Measurements from ENCODE around the gene DDI2. TPM values are rescaled to one million over a fixed set of nuclear protein-coding genes. Genes with fewer than 3 reads are reported as not detected.

Gene DDI2
- total RNA-seq, 2 experiments from 2014 or later = 23.5 to 40.8 TPM

DNA sequence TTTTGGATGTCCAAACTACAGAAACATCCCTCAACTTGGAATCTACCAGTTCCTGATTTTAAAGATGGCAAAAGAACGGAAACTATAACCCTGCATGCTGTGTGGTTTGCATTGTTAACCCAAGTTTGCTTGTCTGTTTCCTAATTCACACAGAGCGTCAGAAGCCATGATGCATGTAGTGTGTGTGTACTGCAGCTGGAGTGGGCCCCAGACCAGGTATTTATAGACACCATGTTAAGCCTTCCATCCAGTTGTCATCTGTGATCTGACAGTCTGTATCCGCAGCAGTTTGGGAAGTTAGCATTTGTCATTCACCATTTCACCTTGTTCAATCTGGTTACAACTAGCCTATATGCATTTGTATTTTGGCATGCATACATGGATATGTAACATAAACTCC lies 39.2 kb downstream of the DDI2 start:
- Histone ChIP-seq H3K4me1 (ENCODE audit: insufficient read depth, low read length, poor library complexity, severe bottlenecking) (no peaks in the 10 kb centered on the region), H4K20me1 (ENCODE audit: insufficient read depth, low read length) (no peaks in the 10 kb centered on the region), H3K4me3 (ENCODE audit: low read depth, low read length, poor library complexity, severe bottlenecking) (no peak overlapping the region), H3K9me2 (ENCODE audit: insufficient read depth, low read length) (no peaks in the 10 kb centered on the region), H3K4me2 (ENCODE audit: low read length) (no peak overlapping the region), H3K9me3 (ENCODE audit: low read length) (no peaks in the 10 kb centered on the region), H3K79me2 (ENCODE audit: insufficient read depth, low read depth, low read length) (no peaks in the 10 kb centered on the region), H3K36me3 (ENCODE audit: insufficient read depth, low read length) (peaks cover 85% of the 10 kb centered on the region), H3K27ac (ENCODE audit: low read depth, low read length, poor library complexity, severe bottlenecking) (no peak overlapping the region), H2AFZ (ENCODE audit: low read length) (no peak overlapping the region)
- BruUV-seq (replicated peaks) = no TSS peak
- DNase-seq (ENCODE audit: low spot score) = no peak
- TF ChIP-seq CTCF (conservative IDR thresholded peaks at IDR 0.05; ENCODE audit: low read length) (no peak), EZH2phosphoT487 (IDR thresholded peaks at IDR 0.05; ENCODE audit: borderline replicate concordance, low read depth, low read length) (no peak)
- intact Hi-C loops (cut with micrococcal nuclease; ENCODE audit: unreplicated experiment) = no loop called here
- ChIA-PET CTCF (ENCODE audit: unreplicated experiment) (no interaction called here), POLR2A (interaction anchor here (0.6 to 0.7 kb wide), 2 partner anchors 8 to 56 kb away, joined by 3 to 4 read pairs; no protein-coding TSS in a partner anchor)

- ChIA-PET POLR2A (interaction anchor here (0.6 kb wide), 1 partner anchor 55 kb away, joined by 3 read pairs; no protein-coding TSS in a partner anchor), CTCF (ENCODE audit: unreplicated experiment) (no interaction called here)
- no peaks in the 10 kb centered on the region for H3K79me2 ChIP-seq (ENCODE audit: insufficient read depth, low read depth, low read length)
- no peaks in the 10 kb centered on the region for H4K20me1 ChIP-seq (ENCODE audit: insufficient read depth, low read length)
- no peak overlapping the region for H3K4me3 ChIP-seq (ENCODE audit: low read depth, low read length, poor library complexity, severe bottlenecking)
- TF ChIP-seq EZH2phosphoT487 (IDR thresholded peaks at IDR 0.05; ENCODE audit: borderline replicate concordance, low read depth, low read length) (no peak), CTCF (conservative IDR thresholded peaks at IDR 0.05; ENCODE audit: low read length) (no peak)
- DNase-seq (ENCODE audit: low spot score) = no peak
- peaks cover 85% of the 10 kb centered on the region for H3K36me3 ChIP-seq (ENCODE audit: insufficient read depth, low read length)
- H3K9me3 ChIP-seq (ENCODE audit: low read length) = no peaks in the 10 kb centered on the region
- no peak overlapping the region for H2AFZ ChIP-seq (ENCODE audit: low read length)
- BruUV-seq (replicated peaks) = no TSS peak
- intact Hi-C loops (cut with micrococcal nuclease; ENCODE audit: unreplicated experiment) = no loop called here
- H3K4me1 ChIP-seq (ENCODE audit: insufficient read depth, low read length, poor library complexity, severe bottlenecking) = no peaks in the 10 kb centered on the region
- H3K9me2 ChIP-seq (ENCODE audit: insufficient read depth, low read length) = no peaks in the 10 kb centered on the region
- no peak overlapping the region for H3K27ac ChIP-seq (ENCODE audit: low read depth, low read length, poor library complexity, severe bottlenecking)
- H3K4me2 ChIP-seq (ENCODE audit: low read length) = no peak overlapping the region
Observed at GRCh38 chr1:15657021-15657420, 39.8 kb downstream of the DDI2 start.

DNA sequence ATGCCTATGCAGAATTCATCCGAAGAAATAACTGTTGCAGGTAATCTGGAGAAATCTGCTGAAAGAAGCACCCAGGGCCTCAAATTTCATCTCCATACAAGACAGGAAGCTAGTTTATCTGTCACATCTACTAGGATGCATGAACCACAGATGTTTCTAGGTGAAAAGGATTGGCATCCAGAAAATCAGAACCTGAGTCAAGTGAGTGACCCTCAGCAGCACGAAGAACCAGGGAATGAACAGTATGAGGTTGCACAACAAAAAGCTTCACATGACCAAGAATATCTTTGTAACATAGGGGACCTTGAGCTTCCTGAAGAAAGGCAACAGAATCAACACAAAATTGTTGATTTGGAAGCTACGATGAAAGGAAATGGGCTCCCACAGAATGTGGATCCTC lies 42.9 kb downstream of the DDI2 start:
- CTCF ChIA-PET (ENCODE audit: unreplicated experiment) = interaction anchor here (1.3 kb wide), 1 partner anchor 37 kb away, joined by 4 read pairs; no protein-coding TSS in a partner anchor
- Histone ChIP-seq H3K79me2 (ENCODE audit: insufficient read depth, low read depth, low read length) (no peaks in the 10 kb centered on the region), H3K36me3 (ENCODE audit: insufficient read depth, low read length) (peaks cover 73% of the 10 kb centered on the region), H3K4me1 (ENCODE audit: insufficient read depth, low read length, poor library complexity, severe bottlenecking) (no peaks in the 10 kb centered on the region), H3K4me2 (ENCODE audit: low read length) (no peak overlapping the region), H3K9me3 (ENCODE audit: low read length) (no peaks in the 10 kb centered on the region), H3K9me2 (ENCODE audit: insufficient read depth, low read length) (no peaks in the 10 kb centered on the region), H3K27ac (ENCODE audit: low read depth, low read length, poor library complexity, severe bottlenecking) (no peak overlapping the region), H4K20me1 (ENCODE audit: insufficient read depth, low read length) (no peaks in the 10 kb centered on the region), H3K4me3 (ENCODE audit: low read depth, low read length, poor library complexity, severe bottlenecking) (no peak overlapping the region), H2AFZ (ENCODE audit: low read length) (no peak overlapping the region)
- no TSS peak for BruUV-seq (replicated peaks)
- intact Hi-C loops (cut with micrococcal nuclease; ENCODE audit: unreplicated experiment) = no loop called here
- POLR2A ChIA-PET = interaction anchor here (0.6 to 0.7 kb wide), 2 partner anchors 9 to 38 kb away, joined by 3 read pairs; no protein-coding TSS in a partner anchor
- TF ChIP-seq CTCF (conservative IDR thresholded peaks at IDR 0.05; ENCODE audit: low read length) (no peak), EZH2phosphoT487 (IDR thresholded peaks at IDR 0.05; ENCODE audit: borderline replicate concordance, low read depth, low read length) (no peak)
- no peak for DNase-seq (ENCODE audit: low spot score)
